ENCODE data around the gene HNRNPM. TPM values are rescaled to one million over a fixed set of nuclear protein-coding genes. Genes with fewer than 3 reads are reported as not detected.

Gene HNRNPM
- total RNA-seq (2022) = 186 and 204 TPM in 2 replicates
- percentile 92 among the genes with signal in this experiment for Bru-seq, nascent RNA
- percentile 92 among the genes with signal in this experiment for BruChase-seq, experiment 1, labeled RNA remaining after a 6-hour chase
- BruChase-seq, experiment 2, labeled RNA remaining after a 2-hour chase = percentile 88 among the genes with signal in this experiment
- long read RNA-seq, partial matches to known transcripts = 87 of 426 reads
- long read RNA-seq, other reads (novel, unspliced or antisense) = 332 of 426 reads

DNA sequence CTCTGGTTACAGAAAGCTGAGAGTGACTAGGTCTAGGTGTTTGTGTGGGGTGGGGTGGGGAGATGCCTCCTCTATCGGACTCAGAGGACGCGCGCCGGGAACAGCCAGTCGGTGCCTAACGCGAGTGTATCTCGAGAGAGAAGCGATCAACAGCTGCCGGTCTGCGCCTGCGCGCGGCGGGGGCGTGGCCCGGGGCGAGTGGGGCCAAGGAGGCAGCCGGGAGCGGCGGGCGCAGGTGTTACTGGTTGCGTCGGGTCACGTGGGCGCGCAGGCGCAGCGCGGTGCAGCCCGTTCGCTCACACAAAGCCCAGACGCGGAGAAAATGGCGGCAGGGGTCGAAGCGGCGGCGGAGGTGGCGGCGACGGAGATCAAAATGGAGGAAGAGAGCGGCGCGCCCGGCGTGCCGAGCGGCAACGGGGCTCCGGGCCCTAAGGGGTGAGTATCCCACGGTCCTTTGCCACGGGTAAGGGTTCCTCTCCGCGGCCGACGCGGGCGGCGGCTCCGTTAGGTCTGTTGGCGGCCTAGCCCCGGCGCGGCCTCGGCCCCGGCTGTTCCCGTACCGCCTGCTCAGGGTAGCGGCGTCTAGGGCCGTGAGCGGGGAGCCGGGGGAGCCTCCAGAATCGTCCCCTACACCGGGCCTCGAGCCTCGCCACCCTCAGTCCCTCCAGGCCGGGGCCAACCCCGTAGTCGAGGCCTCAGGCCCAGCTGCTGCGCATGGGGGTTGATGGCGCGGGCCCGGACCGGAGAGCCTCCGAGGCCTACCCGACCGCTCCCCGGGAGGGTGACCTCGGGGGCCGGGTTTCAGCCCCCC is at the start of gene HNRNPM:
TSS of gene HNRNPM (plus strand) at position 299 of the 811 bp plus-strand sequence. CDS start at position 323, 24 bp downstream.
- DNase-seq = peak; percentile 99
- H3K27me3 Mint-ChIP-seq (ENCODE audit: unreplicated experiment) = no peaks in the 10 kb centered on the region
- TF ChIP-seq CTCF (IDR thresholded peaks at IDR 0.05; ENCODE audit: unreplicated experiment) = no peak
- intact Hi-C loops (cut with micrococcal nuclease; ENCODE audit: unreplicated experiment) = no loop called here
- peaks cover 41% of the 10 kb centered on the region for H3K36me3 Mint-ChIP-seq (ENCODE audit: insufficient read depth, unreplicated experiment)
- H3K27ac Mint-ChIP-seq (ENCODE audit: unreplicated experiment) = peak within 1 kb of the TSS; percentile 99
- no TSS peak for BruUV-seq (replicated peaks)
- CTCF ChIA-PET = interaction anchor here (1.2 to 1.5 kb wide), 2 partner anchors 21 to 32 kb away, joined by 4 to 7 read pairs; partner anchors contain the start of gene MARCHF2
- peaks cover 9% of the 10 kb centered on the region for H3K4me1 Mint-ChIP-seq (ENCODE audit: low read depth, unreplicated experiment)
- no peaks in the 10 kb centered on the region for H3K9me3 Mint-ChIP-seq (ENCODE audit: low read depth, unreplicated experiment)
- peak within 1 kb of the TSS; percentile 95 for H3K4me3 Mint-ChIP-seq (ENCODE audit: low read depth, unreplicated experiment)

DNA sequence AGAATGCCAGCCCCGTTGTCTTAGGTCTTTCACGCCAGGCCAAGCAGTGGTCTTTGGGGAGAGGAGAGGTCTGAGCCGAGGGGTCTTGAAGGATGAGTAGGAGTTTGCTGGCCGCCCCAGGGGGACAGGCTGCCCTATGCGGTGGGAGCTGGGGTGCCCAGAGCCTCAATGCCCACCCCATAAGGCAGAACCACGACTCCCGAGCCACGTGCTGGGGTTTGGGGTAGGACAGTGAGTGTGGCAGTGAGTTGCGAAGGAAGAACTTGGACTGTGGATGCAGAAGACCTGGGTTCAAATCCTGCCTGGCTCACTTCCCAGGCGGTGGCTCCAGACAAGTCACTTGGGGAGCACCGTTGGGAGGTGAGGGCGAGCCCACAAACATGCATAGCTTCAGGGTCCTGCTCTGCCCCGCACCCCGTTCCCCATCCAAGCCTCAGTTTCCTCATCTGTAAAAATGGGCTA is 49.1 kb upstream of the HNRNPM start:
- H3K4me1 Mint-ChIP-seq (ENCODE audit: low read depth, unreplicated experiment) = peaks cover 7% of the 10 kb centered on the region
- no peak for DNase-seq
- CTCF ChIA-PET = no interaction called here
- peaks cover 9% of the 10 kb centered on the region for H3K36me3 Mint-ChIP-seq (ENCODE audit: insufficient read depth, unreplicated experiment)
- H3K9me3 Mint-ChIP-seq (ENCODE audit: low read depth, unreplicated experiment) = no peaks in the 10 kb centered on the region
- intact Hi-C loops (cut with micrococcal nuclease; ENCODE audit: unreplicated experiment) = loop anchor here (2.0 kb wide), 1 partner anchor 41 kb away; no protein-coding TSS in a partner anchor
- BruUV-seq (replicated peaks) = no TSS peak
- no peaks in the 10 kb centered on the region for H3K27me3 Mint-ChIP-seq (ENCODE audit: unreplicated experiment)
- H3K27ac Mint-ChIP-seq (ENCODE audit: unreplicated experiment) = no peak overlapping the region
- no peak for TF ChIP-seq CTCF (IDR thresholded peaks at IDR 0.05; ENCODE audit: unreplicated experiment)
- H3K4me3 Mint-ChIP-seq (ENCODE audit: low read depth, unreplicated experiment) = no peak overlapping the region

- TF ChIP-seq CTCF (IDR thresholded peaks at IDR 0.05; ENCODE audit: unreplicated experiment) = no peak
- H3K4me3 Mint-ChIP-seq (ENCODE audit: low read depth, unreplicated experiment) = no peak overlapping the region
- no peaks in the 10 kb centered on the region for H3K9me3 Mint-ChIP-seq (ENCODE audit: low read depth, unreplicated experiment)
- no peak for DNase-seq
- CTCF ChIA-PET = no interaction called here
- intact Hi-C loops (cut with micrococcal nuclease; ENCODE audit: unreplicated experiment) = loop anchor here (2.0 kb wide), 1 partner anchor 41 kb away; no protein-coding TSS in a partner anchor
- H3K27me3 Mint-ChIP-seq (ENCODE audit: unreplicated experiment) = no peaks in the 10 kb centered on the region
- H3K4me1 Mint-ChIP-seq (ENCODE audit: low read depth, unreplicated experiment) = peaks cover 7% of the 10 kb centered on the region
- no TSS peak for BruUV-seq (replicated peaks)
- peaks cover 6% of the 10 kb centered on the region for H3K36me3 Mint-ChIP-seq (ENCODE audit: insufficient read depth, unreplicated experiment)
- H3K27ac Mint-ChIP-seq (ENCODE audit: unreplicated experiment) = no peak overlapping the region
These were observed 48.6 kb upstream of the HNRNPM start for GRCh38 chr19:8396185-8396562.

GRCh38 chr19:8396563-8397203 is 48.1 kb upstream of the HNRNPM start:
- Mint-ChIP-seq H3K27me3 (ENCODE audit: unreplicated experiment) (no peaks in the 10 kb centered on the region), H3K4me1 (ENCODE audit: low read depth, unreplicated experiment) (peaks cover 7% of the 10 kb centered on the region), H3K36me3 (ENCODE audit: insufficient read depth, unreplicated experiment) (peaks cover 7% of the 10 kb centered on the region), H3K27ac (ENCODE audit: unreplicated experiment) (no peak overlapping the region), H3K4me3 (ENCODE audit: low read depth, unreplicated experiment) (no peak overlapping the region), H3K9me3 (ENCODE audit: low read depth, unreplicated experiment) (no peaks in the 10 kb centered on the region)
- CTCF ChIA-PET = no interaction called here
- intact Hi-C loops (cut with micrococcal nuclease; ENCODE audit: unreplicated experiment) = loop anchor here (2.0 kb wide), 1 partner anchor 42 kb away; no protein-coding TSS in a partner anchor
- no peak for TF ChIP-seq CTCF (IDR thresholded peaks at IDR 0.05; ENCODE audit: unreplicated experiment)
- peak; percentile 41 for DNase-seq
- no TSS peak for BruUV-seq (replicated peaks)
